Natural killer cell (primary cell): ENCODE measurements around the gene PRR5L. TPM values are rescaled to one million over a fixed set of nuclear protein-coding genes. Genes with fewer than 3 reads are reported as not detected.

ENCODE experiments used
- ATAC-seq, 3 donors: fragments of 150-1000 bp in 2 of 3; fragments of 200-7000 bp in 1 of 3; cut with Tn5 transposase; 1 replicate in 1 of 3; 2 replicates in 2 of 3; pipeline ENCODE4 v1.10.0; 2021; ENCODE audit warnings: mild to moderate bottlenecking in 2 of 3, moderate library complexity in 2 of 3
- DNase-seq, 2 donors: peaks; one replicate each; pipeline versions ENCODE4 v3.0.0 to v3.0.0-alpha.2; 2013 to 2021; ENCODE audit warnings: mixed read lengths in 1 of 2
- H3K27ac ChIP-seq: one replicate; pipeline ENCODE4 v1.5.1; 2013; ENCODE audit warnings: mild to moderate bottlenecking, low read length
- H3K27me3 ChIP-seq: one replicate; pipeline ENCODE4 v1.6.1; 2013; ENCODE audit warnings: low read length; ENCODE audit not compliant: control insufficient read depth, insufficient read depth
- H3K36me3 ChIP-seq: one replicate; pipeline ENCODE4 v1.6.1; 2013; ENCODE audit warnings: low read length; ENCODE audit not compliant: control insufficient read depth, insufficient read depth
- H3K4me1 ChIP-seq: one replicate; pipeline ENCODE4 v1.6.1; 2013; ENCODE audit warnings: low read length; ENCODE audit not compliant: control insufficient read depth, insufficient read depth
- H3K4me3 ChIP-seq: one replicate; pipeline ENCODE4 v1.5.1; 2013; ENCODE audit warnings: low read length
- H3K9me3 ChIP-seq: one replicate; pipeline ENCODE4 v1.6.1; 2013; ENCODE audit warnings: low read length; ENCODE audit not compliant: control insufficient read depth, insufficient read depth
- H3K27ac Mint-ChIP-seq, 2 donors: one replicate each; pipeline ENCODE4 v1.8.0; 2022; ENCODE audit warnings: mild to moderate bottlenecking in 2 of 2, mixed read lengths in 2 of 2, moderate library complexity in 1 of 2
- H3K27me3 Mint-ChIP-seq, 2 donors: one replicate each; pipeline ENCODE4 v1.8.0; 2022; ENCODE audit warnings: low read depth in 2 of 2, mixed read lengths in 2 of 2
- H3K36me3 Mint-ChIP-seq: one replicate; pipeline ENCODE4 v1.8.0; 2022; ENCODE audit warnings: mixed read lengths
- H3K4me1 Mint-ChIP-seq, 2 donors: one replicate each; pipeline ENCODE4 v1.8.0; 2022; ENCODE audit warnings: mixed read lengths in 2 of 2
- H3K4me3 Mint-ChIP-seq: one replicate; pipeline ENCODE4 v1.8.0; 2022; ENCODE audit warnings: mild to moderate bottlenecking, moderate library complexity, mixed read lengths
- H3K9me3 Mint-ChIP-seq, 2 donors: one replicate each; pipeline ENCODE4 v1.8.0; 2022; ENCODE audit warnings: mixed read lengths in 2 of 2
- WGBS: methylation state at CpG from one replicate; pipeline ENCODE4 v1.1.7; 2013; ENCODE audit warnings: missing lambda C conversion rate; ENCODE audit not compliant: insufficient coverage; 5-methylcytosine and 5-hydroxymethylcytosine counted together
- intact Hi-C: fragments of 100-400 bp; cut with micrococcal nuclease; formaldehyde crosslinking; loops from one replicate; pipeline ENCODE4 v1.14.2; 2022
- total RNA-seq, 4 donors: library from RNA; stranded (reverse); fragments of 120-200 nt in 1 of 4; gene quantifications; one replicate each; pipeline versions ENCODE4 v1.2.3 to v1.2.4, GENCODE V29; 2013 to 2022
- TF ChIP-seq, protein P1 (sequence below): fragments of 200-600 bp; IDR thresholded peaks from one replicate; pipeline ENCODE4 v1.8.0; 2022; ENCODE audit warnings: antibody characterized with exemption

The PRR5L gene
- total RNA-seq, 3 donors from 2014 or later (not counting 1 experiment from before 2014, with no cell fraction given) = 128 to 367 (median 303) TPM

DNA sequence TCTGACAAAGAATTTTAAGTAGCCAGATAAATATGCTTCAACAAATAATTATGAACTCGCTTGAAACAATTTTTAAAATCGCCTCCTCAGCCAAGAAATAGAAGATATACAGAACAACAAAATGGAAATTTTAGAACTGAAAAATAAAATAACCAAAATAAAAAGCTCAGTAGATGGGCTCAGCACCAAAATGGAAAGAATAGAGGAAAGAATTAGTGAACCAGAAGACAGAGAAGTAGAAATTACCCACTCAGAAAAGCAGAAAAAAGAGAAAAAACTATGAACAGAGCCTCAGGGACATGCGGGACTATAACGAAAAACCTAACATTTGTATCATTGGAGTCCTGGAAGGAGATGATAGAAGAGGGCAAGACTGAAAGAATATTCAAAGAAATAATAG lies 14.2 kb upstream of the PRR5L start:
- intact Hi-C loops = no loop called here
- DNase-seq (no peak), ATAC-seq (no peak)
- TF ChIP-seq, protein P1, sequence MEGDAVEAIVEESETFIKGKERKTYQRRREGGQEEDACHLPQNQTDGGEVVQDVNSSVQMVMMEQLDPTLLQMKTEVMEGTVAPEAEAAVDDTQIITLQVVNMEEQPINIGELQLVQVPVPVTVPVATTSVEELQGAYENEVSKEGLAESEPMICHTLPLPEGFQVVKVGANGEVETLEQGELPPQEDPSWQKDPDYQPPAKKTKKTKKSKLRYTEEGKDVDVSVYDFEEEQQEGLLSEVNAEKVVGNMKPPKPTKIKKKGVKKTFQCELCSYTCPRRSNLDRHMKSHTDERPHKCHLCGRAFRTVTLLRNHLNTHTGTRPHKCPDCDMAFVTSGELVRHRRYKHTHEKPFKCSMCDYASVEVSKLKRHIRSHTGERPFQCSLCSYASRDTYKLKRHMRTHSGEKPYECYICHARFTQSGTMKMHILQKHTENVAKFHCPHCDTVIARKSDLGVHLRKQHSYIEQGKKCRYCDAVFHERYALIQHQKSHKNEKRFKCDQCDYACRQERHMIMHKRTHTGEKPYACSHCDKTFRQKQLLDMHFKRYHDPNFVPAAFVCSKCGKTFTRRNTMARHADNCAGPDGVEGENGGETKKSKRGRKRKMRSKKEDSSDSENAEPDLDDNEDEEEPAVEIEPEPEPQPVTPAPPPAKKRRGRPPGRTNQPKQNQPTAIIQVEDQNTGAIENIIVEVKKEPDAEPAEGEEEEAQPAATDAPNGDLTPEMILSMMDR = no peak
- H3K4me1 ChIP-seq = no peaks in the 10 kb centered on the region
- peaks cover 3% of the 10 kb centered on the region for H3K9me3 ChIP-seq
- no peak overlapping the region for H3K27ac Mint-ChIP-seq
- no peak overlapping the region for H3K4me3 Mint-ChIP-seq
- H3K9me3 Mint-ChIP-seq = peaks cover 0 to 3% of the 10 kb centered on the region in 2 donors
- peaks cover 21% of the 10 kb centered on the region for H3K36me3 ChIP-seq
- H3K27me3 ChIP-seq = no peaks in the 10 kb centered on the region
- peaks cover 19 to 26% of the 10 kb centered on the region in 2 donors for H3K4me1 Mint-ChIP-seq
- no peak overlapping the region for H3K27ac ChIP-seq
- no CpG with 5 or more reads among the region's 4 CpGs for WGBS
- H3K36me3 Mint-ChIP-seq = peaks cover 21% of the 10 kb centered on the region
- no peaks in the 10 kb centered on the region for H3K27me3 Mint-ChIP-seq
- no peak overlapping the region for H3K4me3 ChIP-seq

DNA sequence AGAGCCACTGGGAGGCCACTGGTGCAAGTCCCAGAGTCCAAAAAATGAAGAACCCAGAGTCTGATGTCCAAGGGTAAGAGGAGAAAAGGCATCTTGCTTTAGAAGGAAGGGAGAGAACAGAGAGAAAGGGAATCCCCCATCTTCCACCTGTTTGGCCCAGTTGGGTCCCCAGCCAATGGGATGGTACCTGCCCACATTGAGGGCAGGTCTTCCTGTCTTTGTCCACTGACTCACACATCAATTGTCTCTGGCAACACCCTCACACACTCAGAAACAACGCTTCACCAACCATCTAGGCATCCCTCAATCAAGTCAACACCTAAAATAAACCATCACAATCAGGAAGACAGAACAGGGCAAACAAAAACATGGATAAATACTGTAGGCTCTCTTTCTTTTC lies 13.2 kb upstream of the PRR5L start:
- Mint-ChIP-seq H3K27me3 (no peaks in the 10 kb centered on the region), H3K9me3 (peaks cover 0 to 3% of the 10 kb centered on the region in 2 donors), H3K4me1 (peaks cover 26 to 32% of the 10 kb centered on the region in 2 donors), H3K4me3 (no peak overlapping the region), H3K36me3 (peaks cover 11% of the 10 kb centered on the region), H3K27ac (no peak overlapping the region)
- H3K4me1 ChIP-seq = no peaks in the 10 kb centered on the region
- H3K4me3 ChIP-seq = no peak overlapping the region
- WGBS = 92% methylated on average over 1 of the region's 1 CpG
- TF ChIP-seq, protein P1 = no peak
- intact Hi-C loops = no loop called here
- ATAC-seq (no peak), DNase-seq (no peak)
- H3K27ac ChIP-seq = no peak overlapping the region
- H3K27me3 ChIP-seq = no peaks in the 10 kb centered on the region
- peaks cover 19% of the 10 kb centered on the region for H3K36me3 ChIP-seq
- H3K9me3 ChIP-seq = peaks cover 3% of the 10 kb centered on the region

DNA sequence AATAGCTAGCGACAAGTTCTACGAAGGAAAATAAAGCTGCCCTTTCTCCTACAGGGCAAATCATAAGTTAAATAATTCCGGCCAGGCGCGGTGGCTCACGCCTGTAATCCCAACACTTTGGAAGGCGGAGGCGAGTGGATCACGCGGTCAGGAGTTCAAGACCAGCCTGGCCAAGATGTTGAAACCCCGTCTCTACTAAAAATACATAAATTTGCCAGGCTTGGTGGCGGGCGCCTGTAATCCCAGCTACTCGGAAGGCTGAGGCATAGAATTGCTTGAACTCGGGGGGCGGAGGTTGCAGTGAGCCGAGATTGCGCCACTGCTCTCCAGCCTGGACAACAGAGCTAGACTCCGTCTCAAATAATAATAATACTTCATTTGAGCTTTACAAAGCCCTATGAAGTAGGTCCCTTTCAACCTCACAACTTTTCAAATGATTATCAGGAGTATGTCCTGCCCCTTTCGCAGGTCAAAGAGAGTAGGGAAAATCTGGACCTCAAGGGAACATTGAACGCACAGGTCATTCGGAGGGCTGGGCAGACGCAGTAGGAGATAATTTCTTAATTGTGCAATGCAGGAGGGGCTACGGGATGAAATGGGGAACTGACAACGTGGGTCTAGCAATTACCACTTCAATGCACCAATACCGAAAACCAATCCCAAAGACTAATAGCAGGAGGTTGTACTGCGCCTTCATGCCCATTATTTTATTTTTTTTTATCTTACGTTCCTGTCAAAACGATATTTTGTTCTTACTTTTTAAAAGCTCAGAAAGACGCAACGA lies 7.5 kb upstream of the PRR5L start:
- intact Hi-C loops = loop anchor here (5.0 kb wide), 1 partner anchor 626 kb away; the partner anchor contains the start of gene TRIM44
- H3K27me3 ChIP-seq = no peaks in the 10 kb centered on the region
- Mint-ChIP-seq H3K27me3 (no peaks in the 10 kb centered on the region), H3K36me3 (no peaks in the 10 kb centered on the region), H3K4me3 (peak overlapping the region; percentile 97), H3K4me1 (peaks cover 37 to 38% of the 10 kb centered on the region in 2 donors), H3K27ac (peak overlapping the region; percentile 86 to 94), H3K9me3 (no peaks in the 10 kb centered on the region)
- TF ChIP-seq, protein P1 = no peak
- no peak for DNase-seq
- H3K27ac ChIP-seq = no peak overlapping the region
- H3K36me3 ChIP-seq = no peaks in the 10 kb centered on the region
- no peak for ATAC-seq
- 47% methylated on average over 31 of the region's 31 CpGs for WGBS
- no peaks in the 10 kb centered on the region for H3K9me3 ChIP-seq
- peak overlapping the region; percentile 88 for H3K4me3 ChIP-seq
- peaks cover 15% of the 10 kb centered on the region for H3K4me1 ChIP-seq
